Nephron progenitor cell (in vitro differentiated cells): Measurements from ENCODE around the gene SOAT1.
"Not testable (repeated sequence)": the region's sequence is repeated elsewhere in the genome, so short reads cannot be mapped to it uniquely, and the experiment has no call there.

Experiments
- DNase-seq: peaks from one replicate; pipeline ENCODE4 v3.0.0; 2021
- H3K27ac Mint-ChIP-seq: 2 replicates; pipeline ENCODE4 v1.8.0; 2021; ENCODE audit warnings: mild to moderate bottlenecking, moderate library complexity, mixed read lengths
- H3K27me3 Mint-ChIP-seq: 2 replicates; pipeline ENCODE4 v1.8.0; 2021; ENCODE audit warnings: mild to moderate bottlenecking, low read depth, mixed read lengths; ENCODE audit not compliant: poor library complexity
- H3K36me3 Mint-ChIP-seq: 2 replicates; pipeline ENCODE4 v1.8.0; 2021; ENCODE audit warnings: low read depth, mixed read lengths
- H3K4me1 Mint-ChIP-seq: 2 replicates; pipeline ENCODE4 v1.8.0; 2021; ENCODE audit warnings: mixed read lengths
- H3K4me3 Mint-ChIP-seq: 2 replicates; pipeline ENCODE4 v1.8.0; 2021; ENCODE audit warnings: mild to moderate bottlenecking, moderate library complexity, mixed read lengths
- H3K9me3 Mint-ChIP-seq: 2 replicates; pipeline ENCODE4 v1.8.0; 2021; ENCODE audit warnings: mild to moderate bottlenecking, moderate library complexity, mixed read lengths
- TF ChIP-seq, protein P1 (sequence below): fragments of 200-600 bp; sonication (generic); IDR thresholded peaks from 2 replicates; pipeline ENCODE4 v1.5.0; 2021; ENCODE audit warnings: antibody characterized with exemption

SOAT1 gene

DNA sequence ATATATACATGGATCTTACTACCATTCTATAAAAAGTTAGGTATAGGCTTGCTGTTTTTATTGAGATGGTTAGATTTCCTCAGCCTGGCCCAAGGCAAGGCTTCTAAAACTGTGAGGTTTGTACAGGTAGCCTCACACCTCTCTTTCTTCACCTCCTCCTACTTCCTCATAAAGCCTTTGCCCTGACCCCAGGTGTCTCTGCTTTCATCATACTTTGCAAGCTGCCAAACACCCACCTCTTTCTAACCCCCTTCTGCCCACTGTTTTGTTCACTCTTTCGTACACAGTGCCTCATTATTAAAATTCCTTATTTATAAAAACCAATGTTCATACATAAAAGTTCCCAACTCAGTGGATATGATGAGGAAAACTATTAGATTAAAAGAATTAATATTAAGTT is 31.4 kb upstream of the SOAT1 start:
- H3K27ac Mint-ChIP-seq = no peak overlapping the region
- H3K36me3 Mint-ChIP-seq = no peaks in the 10 kb centered on the region
- no peak for DNase-seq
- H3K4me1 Mint-ChIP-seq = no peaks in the 10 kb centered on the region
- TF ChIP-seq, protein P1, sequence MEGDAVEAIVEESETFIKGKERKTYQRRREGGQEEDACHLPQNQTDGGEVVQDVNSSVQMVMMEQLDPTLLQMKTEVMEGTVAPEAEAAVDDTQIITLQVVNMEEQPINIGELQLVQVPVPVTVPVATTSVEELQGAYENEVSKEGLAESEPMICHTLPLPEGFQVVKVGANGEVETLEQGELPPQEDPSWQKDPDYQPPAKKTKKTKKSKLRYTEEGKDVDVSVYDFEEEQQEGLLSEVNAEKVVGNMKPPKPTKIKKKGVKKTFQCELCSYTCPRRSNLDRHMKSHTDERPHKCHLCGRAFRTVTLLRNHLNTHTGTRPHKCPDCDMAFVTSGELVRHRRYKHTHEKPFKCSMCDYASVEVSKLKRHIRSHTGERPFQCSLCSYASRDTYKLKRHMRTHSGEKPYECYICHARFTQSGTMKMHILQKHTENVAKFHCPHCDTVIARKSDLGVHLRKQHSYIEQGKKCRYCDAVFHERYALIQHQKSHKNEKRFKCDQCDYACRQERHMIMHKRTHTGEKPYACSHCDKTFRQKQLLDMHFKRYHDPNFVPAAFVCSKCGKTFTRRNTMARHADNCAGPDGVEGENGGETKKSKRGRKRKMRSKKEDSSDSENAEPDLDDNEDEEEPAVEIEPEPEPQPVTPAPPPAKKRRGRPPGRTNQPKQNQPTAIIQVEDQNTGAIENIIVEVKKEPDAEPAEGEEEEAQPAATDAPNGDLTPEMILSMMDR = no peak
- no peaks in the 10 kb centered on the region for H3K9me3 Mint-ChIP-seq
- H3K27me3 Mint-ChIP-seq = peaks cover 4% of the 10 kb centered on the region
- no peak overlapping the region for H3K4me3 Mint-ChIP-seq

DNA sequence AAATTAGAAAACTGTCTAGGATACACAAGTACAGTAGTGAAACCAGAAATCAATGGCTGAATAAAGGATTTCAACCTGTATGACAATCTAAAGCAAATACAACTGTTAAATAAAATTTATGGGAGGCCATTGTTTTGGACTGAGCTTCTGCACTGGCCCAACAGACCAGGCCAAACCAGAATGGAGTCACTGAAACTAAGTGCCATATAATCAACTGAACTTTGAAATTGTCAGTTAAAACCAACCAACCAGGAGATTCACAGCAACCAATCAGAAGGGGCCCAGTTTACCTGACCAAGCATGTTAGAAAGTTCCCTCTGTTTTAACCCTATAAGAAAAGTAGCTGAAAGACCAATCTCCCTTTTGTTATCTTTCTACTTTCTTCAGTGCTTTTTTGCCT is 30.5 kb upstream of the SOAT1 start:
- no peak overlapping the region for H3K27ac Mint-ChIP-seq
- H3K9me3 Mint-ChIP-seq = no peaks in the 10 kb centered on the region
- H3K4me1 Mint-ChIP-seq = no peaks in the 10 kb centered on the region
- no peak overlapping the region for H3K4me3 Mint-ChIP-seq
- TF ChIP-seq, protein P1 = no peak
- H3K27me3 Mint-ChIP-seq = peaks cover 4% of the 10 kb centered on the region
- DNase-seq = no peak
- H3K36me3 Mint-ChIP-seq = no peaks in the 10 kb centered on the region

DNA sequence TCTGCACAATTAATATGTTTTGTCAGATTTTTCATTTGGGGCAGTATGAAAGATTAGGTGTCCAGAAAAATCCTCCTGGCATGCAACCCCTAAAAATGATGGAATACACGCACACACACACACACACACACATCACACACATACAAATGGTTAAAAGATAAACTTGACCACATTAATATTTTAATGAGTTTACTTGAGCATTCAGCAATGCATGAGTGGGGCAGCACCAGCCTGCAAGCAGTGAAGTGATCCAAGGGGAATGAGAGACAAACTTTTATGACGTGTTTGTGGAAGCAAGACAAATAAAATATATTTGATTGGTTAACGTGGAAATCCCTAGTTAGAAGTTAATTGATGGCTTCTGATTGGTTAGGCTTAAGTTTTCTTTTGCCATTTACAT is 29.1 kb upstream of the SOAT1 start:
- no peaks in the 10 kb centered on the region for H3K27me3 Mint-ChIP-seq

DNA sequence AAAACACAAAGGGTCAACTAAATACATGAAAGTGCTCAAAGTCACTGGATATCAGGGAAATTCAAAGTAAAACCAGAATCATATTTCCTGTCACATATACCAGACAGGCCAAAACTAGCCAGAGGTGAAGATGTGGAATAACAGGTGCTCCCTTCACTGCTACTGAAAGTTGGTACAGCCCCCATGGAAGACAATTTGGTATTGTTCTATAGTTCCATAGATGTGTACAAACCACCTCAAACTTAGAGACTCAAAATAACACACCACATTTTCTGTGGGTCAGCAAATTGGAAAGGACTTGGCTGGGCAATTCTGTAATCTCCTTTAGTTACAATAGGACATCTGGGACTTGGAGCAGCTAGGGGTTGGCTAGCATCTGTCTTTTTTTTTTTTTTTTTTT is 24.5 kb upstream of the SOAT1 start:
- H3K27ac Mint-ChIP-seq = no peak overlapping the region
- H3K4me1 Mint-ChIP-seq = no peaks in the 10 kb centered on the region
- H3K4me3 Mint-ChIP-seq = no peak overlapping the region
- no peaks in the 10 kb centered on the region for H3K9me3 Mint-ChIP-seq
- H3K36me3 Mint-ChIP-seq = no peaks in the 10 kb centered on the region
- TF ChIP-seq, protein P1 = no peak
- peaks cover 4% of the 10 kb centered on the region for H3K27me3 Mint-ChIP-seq
- no peak for DNase-seq

More for the DNA sequence above, 29.1 kb upstream of the SOAT1 start:
- Mint-ChIP-seq H3K4me3 (no peak overlapping the region), H3K9me3 (no peaks in the 10 kb centered on the region), H3K27ac (no peak overlapping the region), H3K4me1 (no peaks in the 10 kb centered on the region), H3K36me3 (no peaks in the 10 kb centered on the region)
- no peak for DNase-seq
- TF ChIP-seq, protein P1 = no peak

DNA sequence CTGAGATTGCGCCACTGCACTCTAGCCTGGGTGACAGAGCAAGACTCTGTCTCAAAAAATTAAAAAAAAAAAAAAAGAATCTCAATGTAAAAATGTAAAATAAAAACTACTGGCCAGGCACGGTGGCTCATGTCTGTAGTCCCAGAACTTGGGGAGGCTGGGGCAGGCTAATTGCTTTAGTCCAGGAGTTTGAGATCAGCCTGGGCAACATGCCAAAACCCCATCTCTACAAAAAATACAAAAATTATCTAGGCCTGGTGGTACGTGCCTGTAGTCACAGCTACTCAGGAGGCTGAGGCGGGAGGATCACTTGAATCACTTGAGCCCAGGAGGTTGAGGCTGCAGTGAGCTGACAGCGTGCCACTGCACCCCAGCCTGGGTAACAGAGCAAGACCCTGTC is 19.2 kb upstream of the SOAT1 start:
- H3K4me1 Mint-ChIP-seq, H3K27ac Mint-ChIP-seq, DNase-seq, H3K4me3 Mint-ChIP-seq, H3K27me3 Mint-ChIP-seq, H3K36me3 Mint-ChIP-seq: not testable (repeated sequence)
- H3K9me3 Mint-ChIP-seq = peaks cover 10% of the 10 kb centered on the region

DNA sequence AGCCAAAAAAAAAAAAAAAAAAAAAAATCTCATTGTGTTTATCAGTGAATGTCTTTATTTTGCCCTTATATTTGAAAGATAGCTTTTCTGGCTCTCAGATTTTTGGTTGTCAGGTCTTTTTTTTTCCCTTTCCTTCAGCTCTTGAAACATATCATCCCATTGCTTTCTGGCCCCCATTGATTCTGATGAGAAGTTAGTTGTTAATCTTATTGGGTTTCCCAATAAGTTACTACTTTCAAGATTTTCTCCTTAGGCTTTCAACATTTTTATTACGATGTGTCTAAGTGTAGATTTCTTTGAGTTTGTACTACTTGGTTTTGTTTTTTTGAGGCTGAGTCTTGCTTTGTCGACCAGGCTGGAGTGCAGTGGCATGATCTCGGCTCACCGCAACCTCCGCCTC is 14.7 kb upstream of the SOAT1 start:
- Mint-ChIP-seq H3K4me3 (no peak overlapping the region), H3K36me3 (peaks cover 5% of the 10 kb centered on the region), H3K27me3 (peaks cover 3% of the 10 kb centered on the region), H3K4me1 (no peaks in the 10 kb centered on the region), H3K9me3 (peaks cover 19% of the 10 kb centered on the region), H3K27ac (no peak overlapping the region)
- DNase-seq = no peak
- TF ChIP-seq, protein P1 = no peak
